HFF-Myc (cell line): ENCODE results near the gene NUP210L.
"Not testable (repeated sequence)": the region's sequence is repeated elsewhere in the genome, so short reads cannot be mapped to it uniquely, and the experiment has no call there.

ENCODE experiments used
- DNase-seq: peaks from one replicate; pipeline ENCODE4 v3.0.0-alpha.2; 2011; ENCODE audit warnings: low read depth; ENCODE audit errors: extremely low read depth
- H3K4me3 ChIP-seq: replicated peaks from 2 replicates; pipeline ENCODE4 v1.5.1; 2011; ENCODE audit warnings: low read depth, mild to moderate bottlenecking, control low read depth, low read length
- CTCF ChIP-seq: IDR thresholded peaks from 2 replicates; pipeline ENCODE4 v1.5.1; 2012; ENCODE audit warnings: mild to moderate bottlenecking, low read depth, low read length, control low read depth; ENCODE audit errors: missing control alignments

The NUP210L gene

GRCh38 chr1:154091706-154092105 is 63.2 kb downstream of the NUP210L start:
- TF ChIP-seq CTCF = no peak
- DNase-seq = no peak
- no peak overlapping the region for H3K4me3 ChIP-seq

GRCh38 chr1:154087574-154087973 is 67.3 kb downstream of the NUP210L start:
- no peak overlapping the region for H3K4me3 ChIP-seq
- TF ChIP-seq CTCF = no peak
- no peak for DNase-seq

GRCh38 chr1:154083057-154083456 is 71.8 kb downstream of the NUP210L start:
- DNase-seq, H3K4me3 ChIP-seq: not testable (repeated sequence)

GRCh38 chr1:154081386-154082126 is 73.3 kb downstream of the NUP210L start:
- no peak for DNase-seq
- H3K4me3 ChIP-seq = no peak overlapping the region
- TF ChIP-seq CTCF = no peak

GRCh38 chr1:154076413-154076812 is 78.5 kb downstream of the NUP210L start:
- no peak overlapping the region for H3K4me3 ChIP-seq
- no peak for DNase-seq
- TF ChIP-seq CTCF = no peak

- no peak for TF ChIP-seq CTCF
- H3K4me3 ChIP-seq = no peak overlapping the region
- DNase-seq = no peak
Observed at GRCh38 chr1:154075746-154076145, 79.1 kb downstream of the NUP210L start.

- no peak for TF ChIP-seq CTCF
- H3K4me3 ChIP-seq = no peak overlapping the region
- no peak for DNase-seq
Observed at GRCh38 chr1:154062309-154062708, 92.6 kb downstream of the NUP210L start.

- not testable (repeated sequence) for DNase-seq, H3K4me3 ChIP-seq
Observed at GRCh38 chr1:154047436-154047835, 107.4 kb downstream of the NUP210L start.

GRCh38 chr1:154033697-154034096 is 121.2 kb downstream of the NUP210L start:
- H3K4me3 ChIP-seq, DNase-seq: not testable (repeated sequence)
